Left lung (tissue), 10 donors: Measurements from ENCODE around the gene TNFSF13B. TPM values are rescaled to one million over a fixed set of nuclear protein-coding genes. Genes with fewer than 3 reads are reported as not detected.

ENCODE experiments used
- ATAC-seq: fragments of 200-7000 bp; cut with Tn5 transposase; one replicate; pipeline ENCODE4 v1.9.1; 2020; ENCODE audit warnings: moderate library complexity
- DNase-seq, 4 donors: peaks; one replicate each; pipeline ENCODE4 v3.0.0-alpha.2; 2013 to 2020
- H3K27ac ChIP-seq, 2 donors: fragments of 200-600 bp; sonication (generic) in 1 of 2; one replicate each; pipeline versions ENCODE4 v1.5.0 to v1.8.0; 2020 to 2021
- H3K27me3 ChIP-seq, 2 donors: fragments of 200-600 bp; sonication (generic) in 1 of 2; one replicate each; pipeline versions ENCODE4 v1.5.0 to v1.8.0; 2020 to 2021
- H3K36me3 ChIP-seq, 2 donors: fragments of 200-600 bp; sonication (generic) in 1 of 2; one replicate each; pipeline versions ENCODE4 v1.5.0 to v1.8.0; 2020 to 2021
- H3K4me1 ChIP-seq, 2 donors: fragments of 200-600 bp; one replicate each; pipeline ENCODE4 v1.8.0; 2021
- H3K4me3 ChIP-seq, 2 donors: fragments of 200-600 bp; sonication (generic) in 1 of 2; one replicate each; pipeline versions ENCODE4 v1.5.0 to v1.8.0; 2020 to 2021; ENCODE audit warnings: mild to moderate bottlenecking in 1 of 2
- H3K9me3 ChIP-seq, 2 donors: fragments of 200-600 bp; sonication (generic) in 1 of 2; one replicate each; pipeline versions ENCODE4 v1.5.0 to v1.8.0; 2020 to 2021
- CTCF ChIP-seq, 2 donors: fragments of 200-600 bp; sonication (generic) in 1 of 2; IDR thresholded peaks; one replicate each; pipeline versions ENCODE4 v1.5.0 to v1.8.0; 2021; ENCODE audit warnings: antibody characterized with exemption in 2 of 2
- intact Hi-C, 2 donors: fragments of 100-400 bp; cut with DNase I; formaldehyde crosslinking; loops; one replicate each; pipeline versions ENCODE4 v1.11.2 to v1.14.2; 2022
- polyA plus RNA-seq, 6 donors: library from polyadenylated mRNA; unstranded; fragments of 120-200 nt; gene quantifications; one replicate each; pipeline ENCODE4 v1.2.1, GENCODE V29; 2013; ENCODE audit not compliant: insufficient read length in 6 of 6
- total RNA-seq, 2 donors: library from RNA; stranded (reverse); fragmentation: NEBNext Ultra II Directional; extraction: Animal tissue kit (Norgen Biotek cat#: 25700); gene quantifications; one replicate each; pipeline ENCODE4 v1.2.1, GENCODE V29; 2021
- donor health status: DM: no; HTN: yes; CAD: no.
- donor health status: DM: no; HTN: no; CAD: no.

Gene TNFSF13B
- total and polyA plus RNA-seq, 8 donors, result 4.1 to 20.1 (median 7.5) TPM

- no peaks in the 10 kb centered on the region for H3K9me3 ChIP-seq
- DNase-seq, result no peak
- H3K4me1 ChIP-seq, result peaks cover 5 to 43% of the 10 kb centered on the region in 2 donors
- intact Hi-C loops, result no loop called here
- no peak overlapping the region for H3K4me3 ChIP-seq
- no peak for TF ChIP-seq CTCF (IDR thresholded peaks at IDR 0.05)
- peaks cover 0 to 5% of the 10 kb centered on the region in 2 donors for H3K36me3 ChIP-seq
- H3K27me3 ChIP-seq, result no peaks in the 10 kb centered on the region
- no peak overlapping the region for H3K27ac ChIP-seq
- ATAC-seq, result no peak
Observed at GRCh38 chr13:108226184-108226583, 43.3 kb upstream of the TNFSF13B start.

- Histone ChIP-seq H3K27me3 (no peaks in the 10 kb centered on the region), H3K36me3 (peaks cover 0 to 5% of the 10 kb centered on the region in 2 donors), H3K27ac (no peak overlapping the region), H3K4me3 (no peak overlapping the region), H3K4me1 (peaks cover 5 to 37% of the 10 kb centered on the region in 2 donors), H3K9me3 (no peaks in the 10 kb centered on the region)
- ATAC-seq (peak; percentile 68), DNase-seq (peak in 2 of 4 donors; percentile 28 to 58)
- peak; percentile 68 to 81 for TF ChIP-seq CTCF (IDR thresholded peaks at IDR 0.05)
- intact Hi-C loops, result no loop called here
Observed at GRCh38 chr13:108227651-108228272, 41.8 kb upstream of the TNFSF13B start.

- Histone ChIP-seq H3K9me3 (no peaks in the 10 kb centered on the region), H3K27ac (no peak overlapping the region), H3K4me1 (peaks cover 0 to 29% of the 10 kb centered on the region in 2 donors), H3K27me3 (no peaks in the 10 kb centered on the region), H3K4me3 (no peak overlapping the region), H3K36me3 (peaks cover 0 to 5% of the 10 kb centered on the region in 2 donors)
- no peak for DNase-seq
- ATAC-seq, result no peak
- TF ChIP-seq CTCF (IDR thresholded peaks at IDR 0.05), result no peak
- intact Hi-C loops, result loop anchor here in 1 of 2 donors (10.0 kb wide), 1 partner anchor 94 kb away; no protein-coding TSS in a partner anchor
Observed at GRCh38 chr13:108230377-108230776, 39.1 kb upstream of the TNFSF13B start.

- H3K4me3 ChIP-seq, result no peak overlapping the region
- H3K27me3 ChIP-seq, result no peaks in the 10 kb centered on the region
- TF ChIP-seq CTCF (IDR thresholded peaks at IDR 0.05), result no peak
Observed at GRCh38 chr13:108249150-108249549, 20.4 kb upstream of the TNFSF13B start.

GRCh38 chr13:108257248-108257647 lies 12.3 kb upstream of the TNFSF13B start:
- Histone ChIP-seq H3K27me3 (no peaks in the 10 kb centered on the region), H3K27ac (no peak overlapping the region), H3K9me3 (no peaks in the 10 kb centered on the region), H3K4me3 (no peak overlapping the region), H3K36me3 (no peaks in the 10 kb centered on the region), H3K4me1 (no peaks in the 10 kb centered on the region)
- DNase-seq, result no peak
- no peak for ATAC-seq
- intact Hi-C loops, result no loop called here
- no peak for TF ChIP-seq CTCF (IDR thresholded peaks at IDR 0.05)

More at GRCh38 chr13:108249150-108249549, 20.4 kb upstream of the TNFSF13B start:
- intact Hi-C loops, result no loop called here
- Histone ChIP-seq H3K4me1 (no peaks in the 10 kb centered on the region), H3K27ac (no peak overlapping the region), H3K9me3 (peaks cover 0 to 33% of the 10 kb centered on the region in 2 donors), H3K36me3 (no peaks in the 10 kb centered on the region)
- ATAC-seq, result no peak
- DNase-seq, result no peak
